Epithelial cell of proximal tubule (primary cell): Measurements from ENCODE around the gene SPRED1. TPM values are rescaled to one million over a fixed set of nuclear protein-coding genes. Genes with fewer than 3 reads are reported as not detected.

Source experiments
- DNase-seq: peaks from one replicate; pipeline ENCODE4 v3.0.0-alpha.2; 2011; ENCODE audit warnings: low read depth
- H3K4me3 ChIP-seq: 2 replicates; pipeline ENCODE4 v1.5.1; 2011; ENCODE audit warnings: low read depth, mild to moderate bottlenecking, low read length
- total RNA-seq: library from RNA; depleted of rRNA; stranded (reverse); fragments of >200 nt; gene quantifications from 2 replicates; pipeline ENCODE4 v1.2.3, GENCODE V29; 2015
- TF ChIP-seq, protein P1 (sequence below): conservative IDR thresholded peaks from 2 replicates; pipeline ENCODE4 v1.5.1; 2012; ENCODE audit warnings: low read depth, mild to moderate bottlenecking, low read length

Gene SPRED1
- total RNA-seq, 1 donor from 2014 or later = 12.3 TPM

DNA sequence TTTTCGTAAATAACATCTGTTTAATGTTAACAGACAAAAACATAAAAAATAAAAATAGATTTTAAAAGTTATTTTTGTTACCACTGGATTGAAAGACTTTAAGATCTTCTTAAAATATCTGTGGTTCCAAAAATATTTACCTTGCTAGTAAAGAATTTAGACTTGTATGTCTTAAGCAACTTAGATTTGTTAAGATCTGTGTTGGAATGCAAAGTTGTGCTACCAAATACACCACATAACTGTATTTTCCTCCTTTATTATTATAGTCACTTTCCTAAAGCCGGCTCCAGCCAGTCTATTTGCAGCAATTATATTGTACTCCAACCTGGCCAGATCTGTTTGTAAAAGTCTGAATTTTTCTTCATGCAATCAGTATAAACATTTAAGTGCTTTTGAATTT lies 63.7 kb downstream of the SPRED1 start:
- DNase-seq = no peak
- H3K4me3 ChIP-seq = no peak overlapping the region

DNA sequence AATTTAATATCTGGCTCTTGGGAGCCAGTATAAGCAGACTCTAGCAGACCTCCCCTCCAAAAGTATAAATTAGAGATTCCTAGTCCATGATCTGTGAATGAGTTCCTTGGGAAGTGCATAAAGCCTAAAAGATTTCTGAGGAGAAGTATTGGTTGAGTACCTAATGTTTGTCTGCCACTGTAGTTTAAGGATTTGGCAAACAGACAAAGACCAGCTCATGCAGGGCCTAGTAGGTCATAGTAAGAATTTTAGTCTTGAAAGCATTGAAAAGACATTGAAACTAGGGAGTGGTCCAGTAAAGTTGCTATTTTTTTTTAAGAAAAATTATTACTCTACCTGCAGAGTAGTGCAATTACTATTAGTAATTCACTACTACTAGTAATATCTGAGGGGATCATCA lies 67.5 kb downstream of the SPRED1 start:
- DNase-seq = no peak
- H3K4me3 ChIP-seq = no peak overlapping the region
- TF ChIP-seq, protein P1, sequence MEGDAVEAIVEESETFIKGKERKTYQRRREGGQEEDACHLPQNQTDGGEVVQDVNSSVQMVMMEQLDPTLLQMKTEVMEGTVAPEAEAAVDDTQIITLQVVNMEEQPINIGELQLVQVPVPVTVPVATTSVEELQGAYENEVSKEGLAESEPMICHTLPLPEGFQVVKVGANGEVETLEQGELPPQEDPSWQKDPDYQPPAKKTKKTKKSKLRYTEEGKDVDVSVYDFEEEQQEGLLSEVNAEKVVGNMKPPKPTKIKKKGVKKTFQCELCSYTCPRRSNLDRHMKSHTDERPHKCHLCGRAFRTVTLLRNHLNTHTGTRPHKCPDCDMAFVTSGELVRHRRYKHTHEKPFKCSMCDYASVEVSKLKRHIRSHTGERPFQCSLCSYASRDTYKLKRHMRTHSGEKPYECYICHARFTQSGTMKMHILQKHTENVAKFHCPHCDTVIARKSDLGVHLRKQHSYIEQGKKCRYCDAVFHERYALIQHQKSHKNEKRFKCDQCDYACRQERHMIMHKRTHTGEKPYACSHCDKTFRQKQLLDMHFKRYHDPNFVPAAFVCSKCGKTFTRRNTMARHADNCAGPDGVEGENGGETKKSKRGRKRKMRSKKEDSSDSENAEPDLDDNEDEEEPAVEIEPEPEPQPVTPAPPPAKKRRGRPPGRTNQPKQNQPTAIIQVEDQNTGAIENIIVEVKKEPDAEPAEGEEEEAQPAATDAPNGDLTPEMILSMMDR = no peak

More for the DNA sequence above, 63.7 kb downstream of the SPRED1 start:
- TF ChIP-seq, protein P1 = no peak

DNA sequence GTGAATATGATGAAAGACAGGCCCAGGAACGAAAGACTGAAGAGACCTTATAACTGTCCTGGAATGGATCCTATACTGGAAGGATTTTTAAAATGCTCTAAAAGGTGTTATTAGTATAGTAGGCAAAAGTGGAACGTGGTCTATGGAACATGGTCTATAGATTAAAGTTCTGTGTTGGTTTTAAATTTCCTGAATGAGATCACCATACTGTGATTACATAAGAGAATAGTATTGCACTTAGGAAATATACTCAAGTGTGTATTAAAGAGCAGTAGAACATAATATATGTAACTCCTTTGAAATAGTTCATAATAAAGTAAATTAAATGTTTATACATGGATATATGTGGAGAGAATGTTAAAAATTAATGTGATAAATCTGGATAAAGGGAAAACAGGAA lies 68.2 kb downstream of the SPRED1 start:
- no peak for DNase-seq
- TF ChIP-seq, protein P1 = no peak
- H3K4me3 ChIP-seq = no peak overlapping the region

DNA sequence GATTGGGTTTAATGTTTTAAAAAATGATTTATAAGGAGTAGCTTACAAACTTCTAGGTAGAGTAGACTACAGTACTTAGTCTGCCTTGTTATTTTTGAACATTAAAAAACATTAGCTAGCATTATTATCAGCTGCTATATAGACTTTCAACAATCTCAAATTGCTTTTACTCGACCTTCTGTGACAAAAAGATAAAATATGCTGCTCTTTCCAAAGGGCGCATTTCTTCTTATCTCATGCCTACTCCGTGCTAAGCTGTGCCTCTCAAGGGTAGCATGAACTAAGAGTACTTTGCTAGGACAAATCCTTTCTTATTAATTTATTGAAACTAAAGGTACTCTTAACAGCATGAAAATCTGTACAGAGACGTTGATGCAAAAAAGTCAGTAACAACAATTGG lies 71.3 kb downstream of the SPRED1 start:
- TF ChIP-seq, protein P1 = no peak
- no peak for DNase-seq
- no peak overlapping the region for H3K4me3 ChIP-seq

DNA sequence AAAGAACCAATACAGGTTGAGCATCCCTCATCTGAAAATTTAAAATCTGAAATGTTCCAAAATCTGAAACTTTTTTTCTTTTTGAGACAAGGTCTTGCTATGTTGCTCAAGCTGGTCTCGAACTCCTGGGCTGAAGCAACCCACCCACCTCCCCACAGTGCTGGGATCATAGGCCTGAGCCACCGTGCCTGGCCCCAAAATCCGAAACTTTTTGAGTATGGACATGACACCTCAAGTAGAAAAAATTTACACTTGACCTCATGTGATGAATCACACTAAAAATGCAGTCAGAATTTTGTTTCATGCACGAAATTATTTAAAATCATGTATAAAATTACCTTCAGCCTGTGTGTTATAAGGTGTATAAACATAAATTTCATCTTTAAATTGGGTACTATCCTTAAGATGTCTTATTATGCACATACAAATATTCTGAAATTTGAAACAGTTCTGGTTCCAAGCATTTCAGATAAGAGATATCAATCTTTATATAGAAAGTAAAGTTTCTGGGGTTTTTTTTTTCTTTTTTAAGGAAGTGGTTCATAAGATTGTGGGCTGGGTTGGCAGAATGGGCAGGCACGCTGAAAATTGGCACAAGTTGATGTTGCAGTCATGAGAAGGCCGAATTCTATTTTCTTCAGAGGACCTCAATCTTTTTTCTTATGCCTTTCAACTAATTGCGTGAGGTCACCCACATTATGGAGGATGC lies 72.5 kb downstream of the SPRED1 start:
- no peak for DNase-seq
- TF ChIP-seq, protein P1 = no peak
- H3K4me3 ChIP-seq = no peak overlapping the region

DNA sequence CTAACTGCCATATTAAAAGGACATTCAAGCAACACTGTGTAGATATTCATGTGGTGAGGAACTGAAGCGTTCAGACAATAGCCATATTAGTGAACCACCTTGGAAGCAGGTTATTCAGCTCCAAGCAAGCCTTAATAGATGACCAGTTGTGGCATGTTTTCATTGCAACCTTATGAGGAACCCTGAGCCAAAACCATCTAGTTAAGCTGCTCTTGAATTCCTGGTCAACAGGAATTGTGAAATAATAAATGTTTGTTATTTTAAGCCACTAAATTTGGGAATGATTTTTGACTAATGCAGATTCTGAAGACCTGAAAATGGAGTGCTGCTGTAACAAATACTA lies 73.0 kb downstream of the SPRED1 start:
- TF ChIP-seq, protein P1 = no peak
- no peak overlapping the region for H3K4me3 ChIP-seq
- no peak for DNase-seq

DNA sequence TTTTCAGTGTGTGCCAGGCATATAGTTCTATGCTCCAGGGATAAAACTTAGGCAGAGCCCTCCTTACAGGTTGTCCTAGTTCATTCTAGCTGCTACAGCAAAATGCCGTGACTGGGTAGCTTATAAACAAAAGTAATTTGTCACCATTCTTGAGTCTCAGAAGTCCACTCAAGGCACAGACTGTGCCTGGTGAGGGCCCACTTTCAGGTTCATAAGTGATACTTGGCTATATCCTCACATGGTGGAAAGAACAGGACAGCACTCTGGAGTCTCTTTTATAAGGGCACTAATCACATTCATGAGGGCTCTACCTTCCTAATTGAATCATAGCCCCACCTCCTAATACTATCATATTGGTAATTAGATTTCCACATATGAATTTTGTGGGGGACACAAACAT lies 80.1 kb downstream of the SPRED1 start:
- no peak overlapping the region for H3K4me3 ChIP-seq
- TF ChIP-seq, protein P1 = no peak
- DNase-seq = no peak
